Measurements from ENCODE around the gene NOTUM.
A peak's percentile ranks its signal among the peaks of the same experiment; 100 is the strongest.

The NOTUM gene

DNA sequence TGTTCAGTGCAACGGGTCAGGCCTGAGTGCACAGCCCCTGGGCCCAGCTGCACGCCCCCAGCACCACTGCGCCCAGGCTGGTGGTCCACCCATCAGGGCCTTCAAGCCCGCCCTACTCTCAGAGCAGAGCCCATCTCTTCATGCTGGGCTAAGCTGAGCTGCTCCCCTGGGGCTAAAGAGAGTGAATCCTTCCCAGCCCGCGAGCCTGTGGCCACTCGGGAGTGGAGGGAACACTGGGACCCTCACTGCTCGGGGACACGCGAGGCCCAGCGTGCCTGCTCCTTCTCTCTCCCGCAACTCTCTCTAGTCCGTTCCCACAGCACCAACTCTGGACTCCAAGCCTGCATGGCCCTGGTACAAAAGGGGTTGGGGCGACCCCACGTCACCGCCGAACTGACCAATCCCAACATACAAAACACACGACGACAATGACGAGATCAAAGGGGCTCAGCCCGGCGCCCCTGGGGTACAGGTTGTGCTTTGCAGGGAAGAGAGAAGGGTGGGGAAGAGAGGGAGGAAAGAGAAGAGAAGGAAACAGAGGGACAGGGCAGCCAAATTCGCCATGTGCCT is 38.9 kb downstream of the NOTUM start:
- Histone ChIP-seq H3K9ac (ENCODE audit: low read length) (no peak overlapping the region), H4K91ac (ENCODE audit: low read depth, low read length) (peak overlapping the region; percentile 34), H3K18ac (ENCODE audit: low read length) (peak overlapping the region; percentile 6), H4K8ac (ENCODE audit: low read depth, low read length) (no peak overlapping the region), H3K4me3 (ENCODE audit: low read depth, low read length) (no peak overlapping the region), H3K14ac (ENCODE audit: low read length) (no peak overlapping the region), H3K27ac (ENCODE audit: low read depth, low read length) (no peak overlapping the region), H3K4me2 (ENCODE audit: low read length) (no peak overlapping the region), H2AK5ac (ENCODE audit: low read length) (peak overlapping the region; percentile 30), H3K4ac (ENCODE audit: low read depth, low read length) (peak overlapping the region; percentile 80), H4K12ac (ENCODE audit: low read depth, low read length) (peak overlapping the region; percentile 39), H3K4me1 (ENCODE audit: control insufficient read depth in 1 of 2, insufficient read depth in 2 of 2, low read length in 2 of 2) (peaks cover 34 to 35% of the 10 kb centered on the region in 2 experiments), H2BK12ac (ENCODE audit: low read length) (no peak overlapping the region), H3K79me1 (ENCODE audit: low read length) (peaks cover 27% of the 10 kb centered on the region), H2BK5ac (ENCODE audit: low read depth, low read length, poor library complexity) (no peak overlapping the region), H3K27me3 (ENCODE audit: insufficient read depth, low read length) (no peaks in the 10 kb centered on the region), H2AFZ (ENCODE audit: insufficient read depth, low read length, poor library complexity) (no peak overlapping the region), H3K79me2 (ENCODE audit: control insufficient read depth, insufficient read depth, low read length, poor library complexity) (peaks cover 42% of the 10 kb centered on the region), H3K23ac (ENCODE audit: low read length) (no peak overlapping the region), H3K9me3 (ENCODE audit: insufficient read depth, low read depth, low read length) (peaks cover 2% of the 10 kb centered on the region), H2BK120ac (ENCODE audit: insufficient read depth, low read length, poor library complexity) (no peak overlapping the region), H3K36me3 (ENCODE audit: control insufficient read depth in 1 of 2, insufficient read depth in 2 of 2, low read length in 2 of 2) (peaks cover 36 to 38% of the 10 kb centered on the region in 2 experiments)
- no peak for DNase-seq
- no CpG with 5 or more reads among the region's 23 CpGs for WGBS (ENCODE audit: extremely low coverage, insufficient coverage, insufficient read length)

- Histone ChIP-seq H2AFZ (ENCODE audit: insufficient read depth, low read length, poor library complexity) (no peak overlapping the region), H3K27ac (ENCODE audit: low read depth, low read length) (no peak overlapping the region), H2BK120ac (ENCODE audit: insufficient read depth, low read length, poor library complexity) (no peak overlapping the region), H3K23ac (ENCODE audit: low read length) (no peak overlapping the region), H3K4me2 (ENCODE audit: low read length) (no peak overlapping the region), H3K79me2 (ENCODE audit: control insufficient read depth, insufficient read depth, low read length, poor library complexity) (peaks cover 38% of the 10 kb centered on the region), H3K9ac (ENCODE audit: low read length) (no peak overlapping the region), H3K9me3 (ENCODE audit: insufficient read depth, low read depth, low read length) (peaks cover 2% of the 10 kb centered on the region), H3K18ac (ENCODE audit: low read length) (no peak overlapping the region), H3K27me3 (ENCODE audit: insufficient read depth, low read length) (no peaks in the 10 kb centered on the region), H4K12ac (ENCODE audit: low read depth, low read length) (no peak overlapping the region), H3K14ac (ENCODE audit: low read length) (no peak overlapping the region), H4K91ac (ENCODE audit: low read depth, low read length) (no peak overlapping the region), H3K79me1 (ENCODE audit: low read length) (peaks cover 21% of the 10 kb centered on the region), H2BK5ac (ENCODE audit: low read depth, low read length, poor library complexity) (no peak overlapping the region), H2BK12ac (ENCODE audit: low read length) (no peak overlapping the region), H3K4me1 (ENCODE audit: control insufficient read depth in 1 of 2, insufficient read depth in 2 of 2, low read length in 2 of 2) (peaks cover 35 to 36% of the 10 kb centered on the region in 2 experiments), H3K36me3 (ENCODE audit: control insufficient read depth in 1 of 2, insufficient read depth in 2 of 2, low read length in 2 of 2) (peaks cover 36 to 38% of the 10 kb centered on the region in 2 experiments), H2AK5ac (ENCODE audit: low read length) (no peak overlapping the region), H4K8ac (ENCODE audit: low read depth, low read length) (no peak overlapping the region), H3K4me3 (ENCODE audit: low read depth, low read length) (no peak overlapping the region), H3K4ac (ENCODE audit: low read depth, low read length) (no peak overlapping the region)
- no CpG with 5 or more reads among the region's 3 CpGs for whole genome bisulfite sequencing (ENCODE audit: extremely low coverage, insufficient coverage, insufficient read length)
- DNase-seq = no peak
Measured at GRCh38 chr17:81921537-81921862, 39.5 kb downstream of the NOTUM start.

- Histone ChIP-seq H2AK5ac (ENCODE audit: low read length) (no peak overlapping the region), H4K91ac (ENCODE audit: low read depth, low read length) (no peak overlapping the region), H2BK5ac (ENCODE audit: low read depth, low read length, poor library complexity) (no peak overlapping the region), H3K4me2 (ENCODE audit: low read length) (no peak overlapping the region), H3K9ac (ENCODE audit: low read length) (no peak overlapping the region), H3K14ac (ENCODE audit: low read length) (no peak overlapping the region), H4K8ac (ENCODE audit: low read depth, low read length) (no peak overlapping the region), H3K4me1 (ENCODE audit: control insufficient read depth in 1 of 2, insufficient read depth in 2 of 2, low read length in 2 of 2) (peaks cover 31% of the 10 kb centered on the region in 2 experiments), H3K18ac (ENCODE audit: low read length) (no peak overlapping the region), H3K27ac (ENCODE audit: low read depth, low read length) (no peak overlapping the region), H3K79me2 (ENCODE audit: control insufficient read depth, insufficient read depth, low read length, poor library complexity) (peaks cover 34% of the 10 kb centered on the region), H3K4me3 (ENCODE audit: low read depth, low read length) (no peak overlapping the region), H2BK12ac (ENCODE audit: low read length) (no peak overlapping the region), H2AFZ (ENCODE audit: insufficient read depth, low read length, poor library complexity) (no peak overlapping the region), H4K12ac (ENCODE audit: low read depth, low read length) (no peak overlapping the region), H3K79me1 (ENCODE audit: low read length) (peaks cover 17% of the 10 kb centered on the region), H3K4ac (ENCODE audit: low read depth, low read length) (peak overlapping the region; percentile 25), H3K27me3 (ENCODE audit: insufficient read depth, low read length) (no peaks in the 10 kb centered on the region), H2BK120ac (ENCODE audit: insufficient read depth, low read length, poor library complexity) (no peak overlapping the region), H3K9me3 (ENCODE audit: insufficient read depth, low read depth, low read length) (peaks cover 2% of the 10 kb centered on the region), H3K36me3 (ENCODE audit: control insufficient read depth in 1 of 2, insufficient read depth in 2 of 2, low read length in 2 of 2) (peaks cover 37 to 41% of the 10 kb centered on the region in 2 experiments), H3K23ac (ENCODE audit: low read length) (no peak overlapping the region)
- WGBS (ENCODE audit: extremely low coverage, insufficient coverage, insufficient read length) = no CpG with 5 or more reads among the region's 33 CpGs
- DNase-seq = no peak
Measured at GRCh38 chr17:81920612-81921536, 40.1 kb downstream of the NOTUM start.

DNA sequence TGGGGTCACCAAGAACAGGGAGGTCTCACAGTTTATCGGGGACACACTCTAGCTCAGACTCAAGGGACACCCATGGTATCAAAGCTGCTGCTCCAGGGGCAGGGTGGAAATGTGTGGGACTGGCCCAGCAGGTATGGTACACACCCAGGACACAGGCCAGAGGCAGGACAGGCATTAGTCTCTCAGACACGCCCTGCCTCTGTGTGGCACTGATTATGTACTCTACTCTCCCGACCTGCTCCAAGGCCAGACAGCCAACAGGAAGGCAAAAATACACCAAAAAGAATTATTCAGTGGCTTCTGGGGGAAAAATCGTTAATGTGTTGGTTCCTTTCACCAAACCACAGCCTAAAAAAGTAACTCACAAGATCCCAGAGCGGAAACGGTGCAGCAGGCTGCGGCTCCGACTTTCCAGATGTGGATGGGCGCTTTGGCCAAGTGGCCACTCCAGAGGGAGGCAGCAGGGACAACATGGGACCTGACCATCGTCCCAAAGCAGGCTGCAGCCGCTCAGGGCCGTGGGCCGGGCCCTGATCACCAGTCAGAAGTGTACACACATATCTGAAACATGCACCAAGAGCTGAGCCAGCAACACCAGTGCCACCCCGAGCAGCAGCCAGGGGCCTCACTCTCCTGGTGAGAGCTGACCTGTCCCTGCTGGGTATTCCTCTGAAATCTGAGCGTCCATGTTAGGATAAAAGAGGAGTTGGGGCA is 42.0 kb downstream of the NOTUM start:
- H2AFZ ChIP-seq (ENCODE audit: insufficient read depth, low read length, poor library complexity) = no peak overlapping the region
- no peak overlapping the region for H4K12ac ChIP-seq (ENCODE audit: low read depth, low read length)
- no peak overlapping the region for H3K4me3 ChIP-seq (ENCODE audit: low read depth, low read length)
- H4K91ac ChIP-seq (ENCODE audit: low read depth, low read length) = no peak overlapping the region
- no peak overlapping the region for H2BK120ac ChIP-seq (ENCODE audit: insufficient read depth, low read length, poor library complexity)
- H3K4ac ChIP-seq (ENCODE audit: low read depth, low read length) = no peak overlapping the region
- no peak overlapping the region for H3K23ac ChIP-seq (ENCODE audit: low read length)
- H3K36me3 ChIP-seq (ENCODE audit: control insufficient read depth in 1 of 2, insufficient read depth in 2 of 2, low read length in 2 of 2) = peaks cover 56 to 60% of the 10 kb centered on the region in 2 experiments
- H3K79me1 ChIP-seq (ENCODE audit: low read length) = peaks cover 16% of the 10 kb centered on the region
- no peak for DNase-seq
- no peak overlapping the region for H4K8ac ChIP-seq (ENCODE audit: low read depth, low read length)
- H3K4me1 ChIP-seq (ENCODE audit: control insufficient read depth in 1 of 2, insufficient read depth in 2 of 2, low read length in 2 of 2) = peaks cover 16% of the 10 kb centered on the region in 2 experiments
- H3K27ac ChIP-seq (ENCODE audit: low read depth, low read length) = no peak overlapping the region
- H3K9me3 ChIP-seq (ENCODE audit: insufficient read depth, low read depth, low read length) = peaks cover 2% of the 10 kb centered on the region
- H3K9ac ChIP-seq (ENCODE audit: low read length) = no peak overlapping the region
- WGBS (ENCODE audit: extremely low coverage, insufficient coverage, insufficient read length) = no CpG with 5 or more reads among the region's 15 CpGs
- no peak overlapping the region for H2BK12ac ChIP-seq (ENCODE audit: low read length)
- H2BK5ac ChIP-seq (ENCODE audit: low read depth, low read length, poor library complexity) = no peak overlapping the region
- H3K27me3 ChIP-seq (ENCODE audit: insufficient read depth, low read length) = no peaks in the 10 kb centered on the region
- H3K4me2 ChIP-seq (ENCODE audit: low read length) = no peak overlapping the region
- H3K79me2 ChIP-seq (ENCODE audit: control insufficient read depth, insufficient read depth, low read length, poor library complexity) = peaks cover 19% of the 10 kb centered on the region
- no peak overlapping the region for H3K14ac ChIP-seq (ENCODE audit: low read length)
- H2AK5ac ChIP-seq (ENCODE audit: low read length) = no peak overlapping the region
- H3K18ac ChIP-seq (ENCODE audit: low read length) = no peak overlapping the region

All from trophoblast cell (in vitro differentiated cells and primary cell).